Uterus (tissue), 2 donors: ENCODE results near the gene SIX4.

Source experiments
- POLR2A ChIP-seq, 2 donors: fragments of 450-650 bp; IDR thresholded peaks; one replicate each; pipeline ENCODE4 v1.6.1; 2016; ENCODE audit warnings: antibody characterized with exemption in 2 of 2, mild to moderate bottlenecking in 1 of 2, moderate library complexity in 1 of 2
- TF ChIP-seq, protein P1 (sequence below), 4 experiments: fragments of 200-600 bp in 2 of 4; fragments of 450-650 bp in 2 of 4; sonication (generic) in 2 of 4; IDR thresholded peaks; one replicate each; pipeline ENCODE4 v1.5.1; 2016 to 2019; ENCODE audit warnings: antibody characterized with exemption in 4 of 4, mild to moderate bottlenecking in 2 of 4, moderate library complexity in 1 of 4

DNA sequence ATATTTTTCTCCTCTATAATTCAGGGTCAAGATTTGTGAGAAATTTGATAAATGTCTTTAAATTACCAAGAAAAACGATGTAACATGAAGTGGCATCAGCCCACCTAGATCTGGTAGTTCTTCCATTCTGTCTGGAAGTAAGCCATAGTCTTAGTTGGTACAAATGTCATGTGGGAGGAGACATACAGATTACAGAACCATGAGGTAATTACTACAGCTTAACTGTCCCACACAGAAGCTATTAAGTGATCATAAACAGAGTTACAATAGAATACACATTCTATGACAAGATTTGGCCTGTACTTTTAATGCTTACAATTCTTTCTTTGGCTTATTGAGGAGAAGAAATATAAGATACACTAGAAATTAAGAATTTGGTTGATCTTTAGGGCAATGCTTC is 61.2 kb downstream of the SIX4 start:
- TF ChIP-seq, protein P1, sequence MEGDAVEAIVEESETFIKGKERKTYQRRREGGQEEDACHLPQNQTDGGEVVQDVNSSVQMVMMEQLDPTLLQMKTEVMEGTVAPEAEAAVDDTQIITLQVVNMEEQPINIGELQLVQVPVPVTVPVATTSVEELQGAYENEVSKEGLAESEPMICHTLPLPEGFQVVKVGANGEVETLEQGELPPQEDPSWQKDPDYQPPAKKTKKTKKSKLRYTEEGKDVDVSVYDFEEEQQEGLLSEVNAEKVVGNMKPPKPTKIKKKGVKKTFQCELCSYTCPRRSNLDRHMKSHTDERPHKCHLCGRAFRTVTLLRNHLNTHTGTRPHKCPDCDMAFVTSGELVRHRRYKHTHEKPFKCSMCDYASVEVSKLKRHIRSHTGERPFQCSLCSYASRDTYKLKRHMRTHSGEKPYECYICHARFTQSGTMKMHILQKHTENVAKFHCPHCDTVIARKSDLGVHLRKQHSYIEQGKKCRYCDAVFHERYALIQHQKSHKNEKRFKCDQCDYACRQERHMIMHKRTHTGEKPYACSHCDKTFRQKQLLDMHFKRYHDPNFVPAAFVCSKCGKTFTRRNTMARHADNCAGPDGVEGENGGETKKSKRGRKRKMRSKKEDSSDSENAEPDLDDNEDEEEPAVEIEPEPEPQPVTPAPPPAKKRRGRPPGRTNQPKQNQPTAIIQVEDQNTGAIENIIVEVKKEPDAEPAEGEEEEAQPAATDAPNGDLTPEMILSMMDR (IDR thresholded peaks at IDR 0.05) = no peak
- no peak for TF ChIP-seq POLR2A (IDR thresholded peaks at IDR 0.05)
